ENCODE results near the gene NOS1AP. TPM values are rescaled to one million over a fixed set of nuclear protein-coding genes. Genes with fewer than 3 reads are reported as not detected.
A peak's percentile ranks its signal among the peaks of the same experiment; 100 is the strongest.

The NOS1AP gene
- total and polyA plus RNA-seq, 9 of the 15 experiments (the other 6 are each of a cell fraction or from before 2014, with no cell fraction given): 0.07 to 1.5 (median 0.22) TPM

- TF ChIP-seq CHD1 (IDR thresholded peaks at IDR 0.05; ENCODE audit: low read length) (no peak), HNRNPK (IDR thresholded peaks at IDR 0.05; ENCODE audit: low read depth, low read length, poor library complexity, severe bottlenecking) (no peak), SAP30 (IDR thresholded peaks at IDR 0.05; ENCODE audit: borderline replicate concordance, insufficient read depth, low read depth, low read length, poor library complexity, severe bottlenecking) (no peak), SIX5 (IDR thresholded peaks at IDR 0.05; ENCODE audit: borderline replicate concordance in 1 of 2, insufficient read depth in 1 of 2, low read depth in 1 of 2, low read length in 2 of 2) (no peak), FOXA1 (IDR thresholded peaks at IDR 0.05; ENCODE audit: borderline replicate concordance) (no peak)
Observed at GRCh38 chr1:162370161-162370560, 300.7 kb downstream of the NOS1AP start (continued).

- POLR2A ChIA-PET: interaction anchor here (0.6 to 0.8 kb wide), 2 partner anchors 15 to 297 kb away, joined by 3 read pairs; no protein-coding TSS in a partner anchor
- Histone ChIP-seq H4K20me1 (replicated peaks; ENCODE audit: control insufficient read depth, insufficient read depth, low read length) (no peaks in the 10 kb centered on the region), H3K4me2 (ENCODE audit: insufficient read depth, low read length) (no peak overlapping the region), H3K27me3 (ENCODE audit: control insufficient read depth in 2 of 2, insufficient read depth in 2 of 2, low read length in 2 of 2) (no peaks in the 10 kb centered on the region), H2AFZ (ENCODE audit: low read depth, low read length) (no peak overlapping the region), H3K9ac (ENCODE audit: insufficient read depth in 1 of 2, low read depth in 2 of 2, low read length in 2 of 2) (no peak overlapping the region), H3K4me1 (replicated peaks in 1 of 2; ENCODE audit: control insufficient read depth in 2 of 2, insufficient read depth in 2 of 2, low read length in 2 of 2) (peaks cover 28 to 44% of the 10 kb centered on the region in 2 experiments), H3K27ac (ENCODE audit: extremely low read depth, low read depth, low read length) (no peak overlapping the region), H3K79me2 (ENCODE audit: control insufficient read depth, insufficient read depth, low read length) (no peaks in the 10 kb centered on the region), H3K36me3 (ENCODE audit: control insufficient read depth, insufficient read depth, low read length) (no peaks in the 10 kb centered on the region), H3K9me3 (replicated peaks; ENCODE audit: control insufficient read depth, insufficient read depth, low read depth, low read length) (no peaks in the 10 kb centered on the region), H3K4me3 (no peak overlapping the region), H3K9me1 (ENCODE audit: control insufficient read depth, insufficient read depth, low read length) (no peaks in the 10 kb centered on the region)
- DNase-seq (ENCODE audit: extremely low read depth in 1 of 4, low spot score in 3 of 4): no peak
- FAIRE-seq: no peak
- WGBS (ENCODE audit: insufficient coverage, low coverage, missing lambda C conversion rate): 94% methylated on average over 3 of the region's 3 CpGs
- intact Hi-C loops (cut with micrococcal nuclease) (loop anchor here (5.0 kb wide), 1 partner anchor 313 kb away; no protein-coding TSS in a partner anchor), in situ Hi-C loops (cut with MboI) (no loop called here)
- CTCF ChIA-PET (ENCODE audit: low intra/inter-chr PET ratio): interaction anchor here (0.6 kb wide), 1 partner anchor 1374 kb away, joined by 3 read pairs; no protein-coding TSS in a partner anchor
- BruUV-seq (replicated peaks): no TSS peak
- ATAC-seq: no peak
- TF ChIP-seq IFI16 (CRISPR knock-in tag; IDR thresholded peaks at IDR 0.05) (no peak), ATF2 (CRISPR knock-in tag; IDR thresholded peaks at IDR 0.05) (no peak), REST (IDR thresholded peaks at IDR 0.05; ENCODE audit: borderline replicate concordance) (no peak), REST (CRISPR knock-in tag; IDR thresholded peaks at IDR 0.05; ENCODE audit: low read depth) (no peak), PHF20 (IDR thresholded peaks at IDR 0.05; ENCODE audit: partially characterized antibody) (no peak), ZNF644 (tag; IDR thresholded peaks at IDR 0.05; ENCODE audit: low read depth) (no peak), ZNF316 (IDR thresholded peaks at IDR 0.05) (peak; percentile 56; the same call in 1 of the 2 replicates)
Observed at GRCh38 chr1:162370721-162371120, 301.2 kb downstream of the NOS1AP start.
